Peyer's patch (tissue), 4 donors: ENCODE results near the gene EVPL.

ENCODE experiments used
- POLR2A ChIP-seq, 2 donors: fragments of 450-650 bp; IDR thresholded peaks; one replicate each; pipeline ENCODE4 v1.5.1; 2017; ENCODE audit warnings: antibody characterized with exemption in 2 of 2, mild to moderate bottlenecking in 2 of 2, moderate library complexity in 2 of 2
- TF ChIP-seq, protein P1 (sequence below), 6 experiments: fragments of 450-650 bp in 4 of 6; fragments of 200-600 bp in 2 of 6; sonication (generic) in 1 of 6; IDR thresholded peaks; one replicate each; pipeline ENCODE4 v1.5.1; 2017 to 2019; ENCODE audit warnings: antibody characterized with exemption in 6 of 6, mild to moderate bottlenecking in 3 of 6, moderate library complexity in 1 of 6

DNA sequence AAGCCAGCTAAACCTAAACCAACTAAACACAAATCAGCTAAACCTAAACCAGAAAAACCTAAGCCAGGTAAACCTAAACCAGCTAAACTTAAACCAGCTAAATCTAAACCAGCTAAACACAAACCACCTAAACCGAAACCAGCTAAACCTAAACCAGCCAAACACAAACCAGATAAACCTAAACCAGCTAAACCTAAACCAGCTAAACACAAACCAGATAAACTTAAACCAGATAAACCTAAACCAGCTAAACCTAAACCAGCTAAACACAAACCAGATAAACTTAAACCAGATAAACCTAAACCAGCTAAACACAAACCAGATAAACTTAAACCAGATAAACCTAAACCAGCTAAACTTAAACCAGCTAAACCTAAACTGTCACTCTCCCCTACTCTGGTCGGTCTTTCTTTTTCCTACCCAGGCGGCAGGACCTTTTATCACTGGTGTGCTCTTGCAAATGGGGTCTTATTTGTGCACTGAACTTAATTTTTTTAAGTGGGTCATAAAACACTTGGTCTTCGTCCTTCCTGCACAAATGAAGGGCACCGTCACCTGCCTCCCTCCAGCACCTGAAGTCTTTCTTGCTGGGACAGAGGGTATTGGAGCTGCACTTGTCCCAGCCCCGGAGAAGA is 7.2 kb downstream of the EVPL start:
- TF ChIP-seq, protein P1, sequence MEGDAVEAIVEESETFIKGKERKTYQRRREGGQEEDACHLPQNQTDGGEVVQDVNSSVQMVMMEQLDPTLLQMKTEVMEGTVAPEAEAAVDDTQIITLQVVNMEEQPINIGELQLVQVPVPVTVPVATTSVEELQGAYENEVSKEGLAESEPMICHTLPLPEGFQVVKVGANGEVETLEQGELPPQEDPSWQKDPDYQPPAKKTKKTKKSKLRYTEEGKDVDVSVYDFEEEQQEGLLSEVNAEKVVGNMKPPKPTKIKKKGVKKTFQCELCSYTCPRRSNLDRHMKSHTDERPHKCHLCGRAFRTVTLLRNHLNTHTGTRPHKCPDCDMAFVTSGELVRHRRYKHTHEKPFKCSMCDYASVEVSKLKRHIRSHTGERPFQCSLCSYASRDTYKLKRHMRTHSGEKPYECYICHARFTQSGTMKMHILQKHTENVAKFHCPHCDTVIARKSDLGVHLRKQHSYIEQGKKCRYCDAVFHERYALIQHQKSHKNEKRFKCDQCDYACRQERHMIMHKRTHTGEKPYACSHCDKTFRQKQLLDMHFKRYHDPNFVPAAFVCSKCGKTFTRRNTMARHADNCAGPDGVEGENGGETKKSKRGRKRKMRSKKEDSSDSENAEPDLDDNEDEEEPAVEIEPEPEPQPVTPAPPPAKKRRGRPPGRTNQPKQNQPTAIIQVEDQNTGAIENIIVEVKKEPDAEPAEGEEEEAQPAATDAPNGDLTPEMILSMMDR (IDR thresholded peaks at IDR 0.05), result no peak
- TF ChIP-seq POLR2A (IDR thresholded peaks at IDR 0.05), result no peak
